ENCODE data around the gene COL16A1. TPM values are rescaled to one million over a fixed set of nuclear protein-coding genes. Genes with fewer than 3 reads are reported as not detected.

COL16A1 gene
- 9.0 and 10.4 TPM in 2 replicates for polyA plus RNA-seq (2012; rRNA removed)
- 3.0 and 3.8 TPM in 2 replicates for polyA plus RNA-seq (2012; cell fraction: cytosol; rRNA removed)
- polyA plus RNA-seq (2012; cell fraction: nucleus; rRNA removed), result 38.2 and 47.3 TPM in 2 replicates

DNA sequence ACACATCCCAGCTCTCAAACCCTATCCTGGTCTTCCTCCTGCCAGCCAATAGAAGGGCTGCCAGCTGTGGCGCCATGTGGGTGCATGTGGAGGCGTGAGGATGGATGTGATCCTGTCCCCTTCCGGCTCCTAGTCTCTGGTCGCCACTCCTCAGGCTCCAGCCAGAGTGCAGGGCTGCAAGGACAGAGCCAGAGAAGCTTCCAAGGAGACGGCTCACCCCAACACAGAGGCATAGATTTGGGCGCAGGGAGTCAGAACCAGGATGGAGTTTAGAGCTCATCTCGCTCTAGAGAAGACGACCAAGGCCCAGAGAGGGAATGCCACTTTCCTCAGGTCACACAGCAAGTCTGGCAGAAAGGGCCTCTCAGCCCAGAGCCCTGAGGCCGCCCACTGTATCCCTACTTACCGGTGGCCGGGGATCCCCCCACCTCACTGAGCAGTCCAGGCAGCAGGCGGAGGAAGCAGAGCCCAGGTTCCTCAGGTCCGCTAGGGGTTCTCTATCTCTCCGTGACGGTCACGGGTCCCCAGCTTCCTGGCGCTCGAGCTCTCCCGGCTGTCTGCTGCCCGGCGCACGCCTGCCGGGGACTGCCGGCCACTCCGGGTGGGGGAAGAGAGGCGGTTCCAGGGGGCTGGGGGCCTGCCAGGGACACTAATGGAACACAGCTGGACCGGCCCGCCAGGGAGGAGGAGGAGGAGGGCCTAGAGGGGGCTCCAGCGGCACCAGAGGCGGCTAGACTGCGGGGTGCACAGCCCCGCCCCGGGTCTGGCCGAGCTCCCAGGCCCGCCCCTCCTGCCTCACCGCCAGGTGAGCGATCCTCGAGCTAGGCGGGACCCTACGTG, at the start of gene COL16A1:
COL16A1 (minus strand) TSS at position 587 of the 840 bp plus-strand sequence. CDS start 1,824 bp downstream, outside the sequence.
- DNase-seq, result peak; percentile 85
- TF ChIP-seq IRF3 (IDR thresholded peaks at IDR 0.05; ENCODE audit: low read depth, low read length), result no peak
- TF ChIP-seq CTCF (IDR thresholded peaks at IDR 0.05), result no peak
- 0 out of 2 replicates have a peak, but pooled peaks have one; percentile 14 for TF ChIP-seq NFIC (IDR thresholded peaks at IDR 0.05; ENCODE audit: borderline replicate concordance)
- TF ChIP-seq POLR2AphosphoS5 (IDR thresholded peaks at IDR 0.05; ENCODE audit: low read depth, low read length), result no peak
- no peak for TF ChIP-seq FOXM1 (IDR thresholded peaks at IDR 0.05; ENCODE audit: low read depth)
- TF ChIP-seq EP300 (IDR thresholded peaks at IDR 0.05; ENCODE audit: borderline replicate concordance in 1 of 2, low read depth in 1 of 2, low read length in 1 of 2), result 0 out of 4 replicates have a peak, but pooled peaks of 1 of the 2 experiments have one; percentile 30
- TF ChIP-seq FOSL2 (IDR thresholded peaks at IDR 0.05; ENCODE audit: borderline replicate concordance, low read depth), result no peak
- 0 out of 2 replicates have a peak, but pooled peaks have one; percentile 32 for TF ChIP-seq MXI1 (IDR thresholded peaks at IDR 0.05; ENCODE audit: low read depth, low read length)
- TF ChIP-seq TCF12 (IDR thresholded peaks at IDR 0.05), result peak; percentile 58; the same call in 1 of the 2 replicates
- TF ChIP-seq SIN3A (IDR thresholded peaks at IDR 0.05; ENCODE audit: borderline replicate concordance, low read depth, low read length), result no peak
- Histone ChIP-seq H2AFZ (ENCODE audit: low read depth) (no peak within 1 kb of the TSS), H3K27me3 (ENCODE audit: insufficient read depth) (no peaks in the 10 kb centered on the region), H3F3A (replicated peaks; ENCODE audit: insufficient read depth) (peaks cover 37% of the 10 kb centered on the region), H3K9me3 (no peaks in the 10 kb centered on the region), H3K4me3 (ENCODE audit: low read depth in 2 of 2, low read length in 1 of 2) (peak within 1 kb of the TSS; percentile 31 to 47; a peak in 3 of 4 replicates), H4K20me1 (ENCODE audit: insufficient read depth) (no peaks in the 10 kb centered on the region), H3K4me1 (ENCODE audit: control insufficient read depth in 1 of 2, insufficient read depth in 2 of 2, low read depth in 1 of 2, low read length in 1 of 2) (peaks cover 37 to 72% of the 10 kb centered on the region in 2 experiments), H3K9me2 (no peaks in the 10 kb centered on the region), H3K27ac (ENCODE audit: low read depth in 2 of 2, low read length in 1 of 2) (peak within 1 kb of the TSS in 1 of 2 experiments; percentile 8; a peak in 1 of 4 replicates), H3K9ac (peak within 1 kb of the TSS; percentile 23; the same call in 1 of the 2 replicates), H3K36me3 (replicated peaks in 1 of 2; ENCODE audit: control insufficient read depth in 1 of 2, insufficient read depth in 2 of 2, low read length in 1 of 2) (no peaks in the 10 kb centered on the region), H3K4me2 (peak within 1 kb of the TSS; percentile 57; the same call in 1 of the 2 replicates), H3K79me2 (ENCODE audit: insufficient read depth) (no peaks in the 10 kb centered on the region)
- ChIA-PET CTCF (interaction anchor here (0.8 to 10.2 kb wide), 16 partner anchors 9 to 85 kb away, joined by 3 to 116 read pairs (median 4); partner anchors contain the start of gene PEF1), POLR2A (interaction anchor here (0.6 to 1.8 kb wide), 2 partner anchors 14 to 85 kb away, joined by 3 to 5 read pairs; no protein-coding TSS in a partner anchor)
- WGBS (ENCODE audit: low lambda C conversion rate), result 82% methylated on average over 10 of the region's 40 CpGs

Measured in SK-N-SH (cell line).